OCI-LY1 (cell line): ENCODE data around the gene TSPYL1.

Experiments
- CTCF ChIP-seq: fragments of 200-600 bp; sonication (generic), shearing (Covaris generic); IDR thresholded peaks from 2 replicates; pipeline ENCODE4 v1.5.1; 2017; ENCODE audit warnings: mild to moderate bottlenecking, antibody characterized with exemption, low read length, moderate library complexity, mixed read lengths
- EZH2 ChIP-seq: fragments of 200-600 bp; sonication (generic), shearing (Covaris generic); IDR thresholded peaks from 2 replicates; pipeline ENCODE4 v1.8.0; 2017; ENCODE audit warnings: borderline replicate concordance, mixed run types, mild to moderate bottlenecking, antibody characterized with exemption, low read length, moderate library complexity, mixed read lengths

- TF ChIP-seq CTCF (no peak), EZH2 (no peak)
Observed at GRCh38 chr6:116327803-116328527, 48.2 kb upstream of the TSPYL1 start.
